Measurements from ENCODE around the gene KDM4C.

The KDM4C gene

GRCh38 chr9:6845128-6845826, 87.5 kb downstream of the KDM4C start:
- no peak for ATAC-seq (ENCODE audit: insufficient read depth, low read depth)
- Histone ChIP-seq H3K9ac (ENCODE audit: low read depth, low read length) (no peak overlapping the region), H3K27me3 (ENCODE audit: insufficient read depth, low read length, poor library complexity) (no peaks in the 10 kb centered on the region), H2AFZ (ENCODE audit: low read depth, low read length) (no peak overlapping the region), H3K4me2 (ENCODE audit: insufficient read depth, low read length) (no peak overlapping the region), H3K36me3 (ENCODE audit: insufficient read depth, low read length) (peaks cover 8% of the 10 kb centered on the region; the same call in 1 of the 2 replicates), H3K9me3 (ENCODE audit: insufficient read depth, low read length, severe bottlenecking) (no peaks in the 10 kb centered on the region), H4K20me1 (ENCODE audit: insufficient read depth, low read length) (no peaks in the 10 kb centered on the region), H3K79me2 (ENCODE audit: insufficient read depth, low read length) (no peaks in the 10 kb centered on the region), H3K4me3 (ENCODE audit: low read depth in 1 of 2, low read length in 2 of 2) (no peak overlapping the region), H3K27ac (ENCODE audit: low read length) (no peak overlapping the region), H3K4me1 (ENCODE audit: insufficient read depth, low read length) (no peaks in the 10 kb centered on the region)
- no peak for DNase-seq
- no peak for TF ChIP-seq CTCF (IDR thresholded peaks at IDR 0.05; ENCODE audit: borderline replicate concordance, extremely low read depth, low read length, poor library complexity, severe bottlenecking)
- TF ChIP-seq EZH2 (IDR thresholded peaks at IDR 0.05; ENCODE audit: borderline replicate concordance, low read depth, low read length, severe bottlenecking), result no peak

- DNase-seq (no peak), ATAC-seq (ENCODE audit: insufficient read depth, low read depth) (no peak)
- Histone ChIP-seq H3K4me2 (ENCODE audit: insufficient read depth, low read length) (no peak overlapping the region), H3K4me3 (ENCODE audit: low read depth in 1 of 2, low read length in 2 of 2) (no peak overlapping the region), H3K9ac (ENCODE audit: low read depth, low read length) (no peak overlapping the region), H3K27ac (ENCODE audit: low read length) (no peak overlapping the region), H3K27me3 (ENCODE audit: insufficient read depth, low read length, poor library complexity) (no peaks in the 10 kb centered on the region), H3K79me2 (ENCODE audit: insufficient read depth, low read length) (no peaks in the 10 kb centered on the region), H3K36me3 (ENCODE audit: insufficient read depth, low read length) (peaks cover 8% of the 10 kb centered on the region; the same call in 1 of the 2 replicates), H2AFZ (ENCODE audit: low read depth, low read length) (no peak overlapping the region), H3K9me3 (ENCODE audit: insufficient read depth, low read length, severe bottlenecking) (no peaks in the 10 kb centered on the region), H4K20me1 (ENCODE audit: insufficient read depth, low read length) (no peaks in the 10 kb centered on the region), H3K4me1 (ENCODE audit: insufficient read depth, low read length) (no peaks in the 10 kb centered on the region)
- TF ChIP-seq CTCF (IDR thresholded peaks at IDR 0.05; ENCODE audit: borderline replicate concordance, extremely low read depth, low read length, poor library complexity, severe bottlenecking), result no peak
- no peak for TF ChIP-seq EZH2 (IDR thresholded peaks at IDR 0.05; ENCODE audit: borderline replicate concordance, low read depth, low read length, severe bottlenecking)
Observed at GRCh38 chr9:6845880-6846279, 88.1 kb downstream of the KDM4C start.

- H3K9me3 ChIP-seq (ENCODE audit: insufficient read depth, low read length, severe bottlenecking), result no peaks in the 10 kb centered on the region
- ATAC-seq (ENCODE audit: insufficient read depth, low read depth), result no peak
- H3K9ac ChIP-seq (ENCODE audit: low read depth, low read length), result no peak overlapping the region
- H4K20me1 ChIP-seq (ENCODE audit: insufficient read depth, low read length), result no peaks in the 10 kb centered on the region
- no peak overlapping the region for H3K4me3 ChIP-seq (ENCODE audit: low read depth in 1 of 2, low read length in 2 of 2)
- no peak overlapping the region for H3K27ac ChIP-seq (ENCODE audit: low read length)
- H3K79me2 ChIP-seq (ENCODE audit: insufficient read depth, low read length), result no peaks in the 10 kb centered on the region
- H3K4me2 ChIP-seq (ENCODE audit: insufficient read depth, low read length), result no peak overlapping the region
- DNase-seq, result no peak
- H3K36me3 ChIP-seq (ENCODE audit: insufficient read depth, low read length), result peaks cover 15% of the 10 kb centered on the region; the same call in 1 of the 2 replicates
- H2AFZ ChIP-seq (ENCODE audit: low read depth, low read length), result no peak overlapping the region
- no peaks in the 10 kb centered on the region for H3K27me3 ChIP-seq (ENCODE audit: insufficient read depth, low read length, poor library complexity)
- TF ChIP-seq EZH2 (IDR thresholded peaks at IDR 0.05; ENCODE audit: borderline replicate concordance, low read depth, low read length, severe bottlenecking) (no peak), CTCF (IDR thresholded peaks at IDR 0.05; ENCODE audit: borderline replicate concordance, extremely low read depth, low read length, poor library complexity, severe bottlenecking) (no peak)
- H3K4me1 ChIP-seq (ENCODE audit: insufficient read depth, low read length), result no peaks in the 10 kb centered on the region
Observed at GRCh38 chr9:6852243-6852963, 94.6 kb downstream of the KDM4C start.

All from DND-41 (cell line).